CD4-positive, alpha-beta T cell (primary cell): ENCODE measurements around the gene DUSP10. TPM values are rescaled to one million over a fixed set of nuclear protein-coding genes. Genes with fewer than 3 reads are reported as not detected.
A peak's percentile ranks its signal among the peaks of the same experiment; 100 is the strongest.

Experiments used
- ATAC-seq: fragments of 200-7000 bp; cut with Tn5 transposase; one replicate; pipeline ENCODE4 v1.10.0; 2022; ENCODE audit warnings: mild to moderate bottlenecking; ENCODE audit not compliant: poor library complexity
- CTCF ChIA-PET: fragments of 350-600 bp; sonication (Branson Sonifier 250); formaldehyde crosslinking; loops from one replicate; lab custom pipeline; 2021; ENCODE audit warnings: antibody characterized with exemption, inconsistent platforms; lab: Charles Lee
- POLR2A ChIA-PET: fragments of 350-600 bp; sonication (Branson Sonifier 250); formaldehyde crosslinking; loops from one replicate; lab custom pipeline; 2021; ENCODE audit warnings: antibody characterized with exemption, inconsistent platforms; lab: Charles Lee
- DNase-seq, 14 experiments: peaks; one replicate each; pipeline ENCODE4 v3.0.0-alpha.2; 2013 to 2020; ENCODE audit warnings: mixed read lengths in 2 of 14
- H3K27ac ChIP-seq, 2 donors: one replicate each; pipeline versions ENCODE4 v1.5.1 to v1.7.0; 2013; ENCODE audit warnings: low read length in 2 of 2, low read depth in 1 of 2, mild to moderate bottlenecking in 1 of 2
- H3K27me3 ChIP-seq, 2 experiments: 1 replicate in 1 of 2; 2 replicates in 1 of 2; pipeline versions ENCODE4 v1.6.1 to v1.7.0; 2013; ENCODE audit warnings: low read length in 2 of 2, control low read depth in 1 of 2, mild to moderate bottlenecking in 1 of 2, moderate library complexity in 1 of 2; ENCODE audit not compliant: insufficient read depth in 2 of 2, control insufficient read depth in 1 of 2
- H3K36me3 ChIP-seq: one replicate; pipeline ENCODE4 v1.6.1; 2013; ENCODE audit warnings: low read length, control low read depth; ENCODE audit not compliant: insufficient read depth
- H3K4me1 ChIP-seq: one replicate; pipeline ENCODE4 v1.6.1; 2013; ENCODE audit warnings: low read length, control low read depth; ENCODE audit not compliant: insufficient read depth
- H3K4me3 ChIP-seq: one replicate; pipeline ENCODE4 v1.5.1; 2013; ENCODE audit warnings: mild to moderate bottlenecking, low read length, moderate library complexity
- H3K9me3 ChIP-seq, 2 experiments: 1 replicate in 1 of 2; 2 replicates in 1 of 2; pipeline versions ENCODE4 v1.6.1 to v1.7.0; 2013; ENCODE audit warnings: low read length in 2 of 2, mild to moderate bottlenecking in 2 of 2, control low read depth in 1 of 2, moderate library complexity in 1 of 2; ENCODE audit not compliant: control insufficient read depth in 1 of 2, insufficient read depth in 1 of 2
- H3K27ac Mint-ChIP-seq: one replicate; pipeline ENCODE4 v1.8.0; 2020; ENCODE audit warnings: mixed read lengths
- H3K27me3 Mint-ChIP-seq: one replicate; pipeline ENCODE4 v1.8.0; 2021; ENCODE audit warnings: mixed read lengths
- H3K36me3 Mint-ChIP-seq: one replicate; pipeline ENCODE4 v1.8.0; 2021; ENCODE audit warnings: low read depth, mixed read lengths
- H3K4me1 Mint-ChIP-seq: one replicate; pipeline ENCODE4 v1.8.0; 2021; ENCODE audit warnings: low read depth, mixed read lengths
- H3K4me3 Mint-ChIP-seq: one replicate; pipeline ENCODE4 v1.8.0; 2020; ENCODE audit warnings: mild to moderate bottlenecking, mixed read lengths
- H3K9me3 Mint-ChIP-seq: one replicate; pipeline ENCODE4 v1.8.0; 2020; ENCODE audit warnings: mixed read lengths
- CTCF ChIP-seq: fragments of 200-600 bp; IDR thresholded peaks from one replicate; pipeline ENCODE4 v1.8.0; 2022; ENCODE audit warnings: antibody characterized with exemption, mild to moderate bottlenecking
- intact Hi-C, 2 experiments: fragments of 100-400 bp; cut with DNase I in 1 of 2; cut with micrococcal nuclease in 1 of 2; formaldehyde crosslinking; loops; one replicate each; pipeline versions ENCODE4 v1.15.1 to v1.9.0; 2023 to 2025; cut with DNase I, micrococcal nuclease
- total RNA-seq, 174 experiments: library from RNA in 2 of 174; stranded (reverse) in 2 of 174; gene quantifications; one replicate each; pipeline ENCODE4 v1.2.3 and lab custom pipeline; 2021 to 2026

DUSP10 gene
- total RNA-seq, 2 experiments from 2014 or later, result 66.9 to 70.9 TPM

- H3K4me1 Mint-ChIP-seq, result peaks cover 79% of the 10 kb centered on the region
- H3K4me3 Mint-ChIP-seq, result no peak overlapping the region
- no peak for TF ChIP-seq CTCF
- DNase-seq, result no peak
- no peaks in the 10 kb centered on the region for H3K36me3 Mint-ChIP-seq
- ATAC-seq, result no peak
- H3K27me3 Mint-ChIP-seq, result no peaks in the 10 kb centered on the region
- H3K4me3 ChIP-seq, result no peak overlapping the region
- H3K9me3 ChIP-seq, result no peaks in the 10 kb centered on the region
- intact Hi-C loops, result loop anchor here in 1 of 2 experiments (2.0 to 10.0 kb wide), 3 partner anchors 33 to 67 kb away; no protein-coding TSS in a partner anchor
- H3K36me3 ChIP-seq, result no peaks in the 10 kb centered on the region
- no peaks in the 10 kb centered on the region for H3K27me3 ChIP-seq
- H3K9me3 Mint-ChIP-seq, result no peaks in the 10 kb centered on the region
- CTCF ChIA-PET, result no interaction called here
- H3K27ac Mint-ChIP-seq, result peak overlapping the region; percentile 88
- H3K27ac ChIP-seq, result no peak overlapping the region
- H3K4me1 ChIP-seq, result peaks cover 76% of the 10 kb centered on the region
- POLR2A ChIA-PET, result interaction anchor here (0.8 to 7.9 kb wide), 2 partner anchors 15 to 37 kb away, joined by 3 to 72 read pairs; partner anchors contain the start of gene DUSP10
Observed at GRCh38 chr1:221779771-221780170, 37.9 kb upstream of the DUSP10 start.

- Mint-ChIP-seq H3K36me3 (no peaks in the 10 kb centered on the region), H3K4me3 (peak overlapping the region; percentile 17), H3K27ac (peak overlapping the region; percentile 88), H3K4me1 (peaks cover 68% of the 10 kb centered on the region), H3K27me3 (no peaks in the 10 kb centered on the region), H3K9me3 (no peaks in the 10 kb centered on the region)
- POLR2A ChIA-PET, result interaction anchor here (1.0 to 7.9 kb wide), 6 partner anchors 9 to 66 kb away, joined by 3 to 72 read pairs (median 3); partner anchors contain the start of gene DUSP10
- ATAC-seq (peak; percentile 63), DNase-seq (peak in 12 of 14 experiments; percentile 7 to 83 (median 36))
- TF ChIP-seq CTCF, result no peak
- Histone ChIP-seq H3K4me3 (no peak overlapping the region), H3K36me3 (no peaks in the 10 kb centered on the region), H3K4me1 (peaks cover 65% of the 10 kb centered on the region), H3K27me3 (no peaks in the 10 kb centered on the region), H3K27ac (peak overlapping the region; percentile 43 to 59), H3K9me3 (no peaks in the 10 kb centered on the region)
- CTCF ChIA-PET, result interaction anchor here (1.4 kb wide), 1 partner anchor 9 kb away, joined by 3 read pairs; no protein-coding TSS in a partner anchor
- intact Hi-C loops, result loop anchor here in 1 of 2 experiments (1.0 to 5.0 kb wide), 3 partner anchors 34 to 66 kb away; partner anchors contain the start of gene DUSP10
Observed at GRCh38 chr1:221778535-221779142, 36.8 kb upstream of the DUSP10 start.

- Histone ChIP-seq H3K9me3 (no peaks in the 10 kb centered on the region), H3K27me3 (no peaks in the 10 kb centered on the region), H3K27ac (peak overlapping the region; percentile 43 to 59), H3K4me3 (no peak overlapping the region), H3K36me3 (no peaks in the 10 kb centered on the region), H3K4me1 (peaks cover 60% of the 10 kb centered on the region)
- Mint-ChIP-seq H3K9me3 (no peaks in the 10 kb centered on the region), H3K27ac (peak overlapping the region; percentile 88), H3K27me3 (no peaks in the 10 kb centered on the region), H3K36me3 (no peaks in the 10 kb centered on the region), H3K4me3 (peak overlapping the region; percentile 17), H3K4me1 (peaks cover 63% of the 10 kb centered on the region)
- intact Hi-C loops, result loop anchor here in 1 of 2 experiments (1.0 to 5.0 kb wide), 3 partner anchors 34 to 65 kb away; partner anchors contain the start of gene DUSP10
- POLR2A ChIA-PET, result interaction anchor here (1.2 to 7.9 kb wide), 5 partner anchors 8 to 66 kb away, joined by 3 to 72 read pairs (median 3); partner anchors contain the start of gene DUSP10
- CTCF ChIA-PET, result interaction anchor here (1.4 kb wide), 1 partner anchor 10 kb away, joined by 3 read pairs; no protein-coding TSS in a partner anchor
- ATAC-seq, result peak; percentile 10
- TF ChIP-seq CTCF, result no peak
- peak in 2 of 14 experiments; percentile 31 to 54 for DNase-seq
Observed at GRCh38 chr1:221778125-221778524, 36.2 kb upstream of the DUSP10 start.
